Spleen (tissue), 11 donors: ENCODE results near the gene FAF1. TPM values are rescaled to one million over a fixed set of nuclear protein-coding genes. Genes with fewer than 3 reads are reported as not detected.

ENCODE experiments used
- DNase-seq: peaks from one replicate; pipeline ENCODE4 v3.0.0-alpha.2; 2020
- H3K27ac ChIP-seq, 8 donors: fragments of 200-600 bp; sonication (generic) in 7 of 8; 1 replicate in 4 of 8; 2 replicates in 4 of 8; pipeline versions ENCODE4 v1.5.0 to v1.8.0; 2016 to 2021; ENCODE audit warnings: inconsistent platforms in 4 of 8, mild to moderate bottlenecking in 4 of 8, moderate library complexity in 1 of 8
- H3K27me3 ChIP-seq, 7 donors: fragments of 200-600 bp; sonication (generic) in 6 of 7; replicated peaks in 1 of 7; 1 replicate in 4 of 7; 2 replicates in 3 of 7; pipeline versions ENCODE4 v1.5.0 to v1.8.0; 2016 to 2021; ENCODE audit warnings: inconsistent platforms in 3 of 7, mild to moderate bottlenecking in 1 of 7
- H3K36me3 ChIP-seq, 6 donors: fragments of 200-600 bp; sonication (generic) in 5 of 6; 1 replicate in 4 of 6; 2 replicates in 2 of 6; pipeline versions ENCODE4 v1.5.0 to v1.8.0; 2016 to 2021; ENCODE audit warnings: inconsistent platforms in 2 of 6
- H3K4me1 ChIP-seq, 6 donors: fragments of 200-600 bp; sonication (generic) in 5 of 6; 1 replicate in 3 of 6; 2 replicates in 3 of 6; pipeline versions ENCODE4 v1.5.0 to v1.8.0; 2016 to 2021; ENCODE audit warnings: inconsistent platforms in 3 of 6
- H3K4me3 ChIP-seq, 8 donors: fragments of 200-600 bp; sonication (generic) in 7 of 8; 1 replicate in 4 of 8; 2 replicates in 4 of 8; pipeline versions ENCODE4 v1.5.0 to v1.8.0; 2016 to 2021; ENCODE audit warnings: inconsistent platforms in 4 of 8, mild to moderate bottlenecking in 4 of 8, moderate library complexity in 2 of 8
- H3K9me3 ChIP-seq, 8 donors: fragments of 200-600 bp; sonication (generic) in 7 of 8; 1 replicate in 4 of 8; 2 replicates in 4 of 8; pipeline versions ENCODE4 v1.5.0 to v1.8.0; 2016 to 2021; ENCODE audit warnings: inconsistent platforms in 4 of 8
- POLR2A ChIP-seq, 3 donors: fragments of 450-650 bp; IDR thresholded peaks; one replicate each; pipeline ENCODE4 v1.5.1; 2017; ENCODE audit warnings: antibody characterized with exemption in 3 of 3, mild to moderate bottlenecking in 1 of 3
- POLR2AphosphoS5 ChIP-seq, 3 donors: sonication (generic); formaldehyde crosslinking; IDR thresholded peaks; one replicate each; pipeline ENCODE4 v1.5.1; 2017; ENCODE audit warnings: antibody characterized with exemption in 3 of 3
- WGBS, 5 donors: extraction: QIAGEN DNeasy Blood & Tissue Kit in 3 of 5; methylation state at CpG; one replicate each; pipeline versions ENCODE4 v1.1.5 to v1.1.7; 2013 to 2018; 5-methylcytosine and 5-hydroxymethylcytosine counted together
- intact Hi-C: fragments of 100-400 bp; cut with DNase I; formaldehyde crosslinking; loops from one replicate; pipeline ENCODE4 v1.15.0; 2023; ENCODE audit warnings: low total_unique reads
- polyA plus RNA-seq, 3 donors: library from polyadenylated mRNA; stranded (reverse); fragments of 200-250 nt; gene quantifications; one replicate each; pipeline ENCODE4 v1.2.1, GENCODE V29; 2013
- total RNA-seq, 7 donors: library from RNA; depleted of rRNA in 3 of 7; stranded (reverse); fragments of >200 nt in 3 of 7; fragmentation: NEBNext Ultra II Directional in 4 of 7; extraction: Animal tissue kit (Norgen Biotek cat#: 25700) in 4 of 7; gene quantifications; one replicate each; pipeline versions ENCODE4 v1.1.0 to v1.2.1, GENCODE V29; 2016 to 2021
- TF ChIP-seq, protein P1 (sequence below), 11 experiments: fragments of 200-600 bp in 7 of 11; fragments of 450-650 bp in 4 of 11; sonication (generic) in 4 of 11; IDR thresholded peaks in 8 of 11; conservative IDR thresholded peaks in 3 of 11; 1 replicate in 7 of 11; 2 replicates in 4 of 11; pipeline versions ENCODE4 v1.4.0 to v1.8.0; 2016 to 2021; ENCODE audit warnings: antibody characterized with exemption in 11 of 11, inconsistent platforms in 4 of 11, mild to moderate bottlenecking in 1 of 11
- donor health status: healthy with polysubstance abuse.
- donor health status: DM: no; HTN: no; CAD: no; lungs with moderate emphysema.
- donor health status: DM: no; HTN: no; CAD: no.
- donor health status: Bipolar disorder and iron deficiency.
- donor health status: healthy.
- donor health status: DM: no; HTN: no; CAD: no.
- donor health status: DM: yes; HTN: yes; CAD: no.

The FAF1 gene
- total and polyA plus RNA-seq, 10 donors: 16.7 to 58.7 (median 40.0) TPM

DNA sequence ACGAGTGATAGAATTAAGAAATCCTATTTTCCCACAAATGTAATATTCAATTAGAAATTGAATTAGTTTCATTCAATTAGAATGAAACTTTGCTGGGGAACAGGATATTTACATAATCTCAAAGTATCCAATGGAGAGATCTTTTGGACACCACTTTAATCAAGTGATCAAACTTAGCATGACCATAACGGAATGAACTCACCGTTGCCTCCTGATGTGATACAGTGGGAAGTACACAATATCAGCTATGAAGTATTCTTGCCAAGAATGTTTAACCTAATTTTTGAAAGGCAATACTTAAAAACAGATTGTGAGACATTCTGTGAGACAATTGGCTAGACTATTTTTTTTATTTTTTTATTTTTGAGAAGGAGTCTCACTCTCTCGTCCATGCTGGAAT lies 26.6 kb upstream of the FAF1 start:
- Histone ChIP-seq H3K9me3 (no peaks in the 10 kb centered on the region), H3K4me3 (no peak overlapping the region), H3K27me3 (peaks cover 0 to 13% (median 0%) of the 10 kb centered on the region in 7 donors), H3K27ac (no peak overlapping the region), H3K4me1 (peaks cover 0 to 3% (median 0%) of the 10 kb centered on the region in 6 donors), H3K36me3 (no peaks in the 10 kb centered on the region)
- intact Hi-C loops: no loop called here
- TF ChIP-seq POLR2AphosphoS5 (IDR thresholded peaks at IDR 0.05) (no peak), POLR2A (IDR thresholded peaks at IDR 0.05) (no peak)
- TF ChIP-seq, protein P1, sequence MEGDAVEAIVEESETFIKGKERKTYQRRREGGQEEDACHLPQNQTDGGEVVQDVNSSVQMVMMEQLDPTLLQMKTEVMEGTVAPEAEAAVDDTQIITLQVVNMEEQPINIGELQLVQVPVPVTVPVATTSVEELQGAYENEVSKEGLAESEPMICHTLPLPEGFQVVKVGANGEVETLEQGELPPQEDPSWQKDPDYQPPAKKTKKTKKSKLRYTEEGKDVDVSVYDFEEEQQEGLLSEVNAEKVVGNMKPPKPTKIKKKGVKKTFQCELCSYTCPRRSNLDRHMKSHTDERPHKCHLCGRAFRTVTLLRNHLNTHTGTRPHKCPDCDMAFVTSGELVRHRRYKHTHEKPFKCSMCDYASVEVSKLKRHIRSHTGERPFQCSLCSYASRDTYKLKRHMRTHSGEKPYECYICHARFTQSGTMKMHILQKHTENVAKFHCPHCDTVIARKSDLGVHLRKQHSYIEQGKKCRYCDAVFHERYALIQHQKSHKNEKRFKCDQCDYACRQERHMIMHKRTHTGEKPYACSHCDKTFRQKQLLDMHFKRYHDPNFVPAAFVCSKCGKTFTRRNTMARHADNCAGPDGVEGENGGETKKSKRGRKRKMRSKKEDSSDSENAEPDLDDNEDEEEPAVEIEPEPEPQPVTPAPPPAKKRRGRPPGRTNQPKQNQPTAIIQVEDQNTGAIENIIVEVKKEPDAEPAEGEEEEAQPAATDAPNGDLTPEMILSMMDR (IDR thresholded peaks at IDR 0.05 in 8 of 11, conservative IDR thresholded peaks at IDR 0.05 in 3 of 11): no peak
- WGBS, 5 donors: 74 to 82% (median 80%) methylated on average over 4 of the region's 4 CpGs
- no peak for DNase-seq

DNA sequence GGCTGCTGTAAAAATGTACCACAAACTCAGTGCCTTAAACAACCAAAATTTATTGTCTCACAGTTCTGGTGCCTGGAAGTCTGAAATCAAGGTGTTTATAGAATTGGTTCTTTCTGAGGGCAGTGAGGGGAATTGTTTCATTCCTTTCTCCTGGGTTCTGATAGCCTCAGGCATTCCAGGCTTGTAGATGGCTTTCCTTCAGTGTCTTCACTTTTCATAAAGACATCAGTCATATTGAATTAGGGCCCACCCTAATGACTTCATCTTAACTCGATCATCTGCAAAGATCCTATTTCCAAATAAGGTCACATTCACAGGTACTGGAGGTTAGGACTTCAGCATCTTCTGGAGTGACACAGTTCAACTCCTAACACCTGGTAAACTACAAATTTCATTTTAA lies 25.0 kb upstream of the FAF1 start:
- no peak overlapping the region for H3K4me3 ChIP-seq
- no peak for DNase-seq
- H3K9me3 ChIP-seq: no peaks in the 10 kb centered on the region
- WGBS, 5 donors: 30 to 41% (median 38%) methylated on average over 1 of the region's 1 CpG
- no peaks in the 10 kb centered on the region for H3K36me3 ChIP-seq
- TF ChIP-seq, protein P1 (IDR thresholded peaks at IDR 0.05 in 8 of 11, conservative IDR thresholded peaks at IDR 0.05 in 3 of 11): no peak
- no peak for TF ChIP-seq POLR2A (IDR thresholded peaks at IDR 0.05)
- no peak for TF ChIP-seq POLR2AphosphoS5 (IDR thresholded peaks at IDR 0.05)
- intact Hi-C loops: no loop called here
- peaks cover 0 to 10% (median 0%) of the 10 kb centered on the region in 6 donors for H3K4me1 ChIP-seq
- H3K27me3 ChIP-seq: peaks cover 0 to 15% (median 0%) of the 10 kb centered on the region in 7 donors
- H3K27ac ChIP-seq: no peak overlapping the region

DNA sequence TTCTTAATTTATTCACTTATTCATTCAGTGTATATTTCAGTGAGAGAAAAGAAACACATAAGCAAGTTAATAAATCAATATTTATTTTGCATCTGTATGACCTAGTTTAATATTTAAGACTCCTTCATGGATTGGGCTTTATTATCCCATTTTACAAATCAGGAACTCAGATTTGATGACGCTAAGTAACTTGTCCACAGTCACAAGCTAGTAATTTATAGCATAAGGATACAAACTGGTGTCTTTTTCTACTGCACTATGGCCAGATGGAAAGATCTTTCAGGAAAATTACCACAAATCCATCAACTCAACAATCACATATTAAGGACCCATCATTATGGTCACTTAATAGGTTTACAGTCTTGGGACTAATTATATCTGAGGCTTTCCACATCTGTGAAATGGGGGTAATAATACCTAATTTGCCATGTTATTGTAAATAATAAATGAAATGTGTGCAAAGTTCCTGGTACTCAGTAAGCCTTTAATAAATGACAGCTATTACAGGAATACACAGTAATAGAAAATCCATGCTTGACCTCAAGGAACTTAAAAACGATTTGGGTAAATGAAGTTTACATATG lies 23.2 kb upstream of the FAF1 start:
- peaks cover 0 to 21% (median 8%) of the 10 kb centered on the region in 6 donors for H3K4me1 ChIP-seq
- no peaks in the 10 kb centered on the region for H3K9me3 ChIP-seq
- intact Hi-C loops: no loop called here
- H3K27ac ChIP-seq: peak overlapping the region in 1 of 8 donors; percentile 7
- no peak for DNase-seq
- no peaks in the 10 kb centered on the region for H3K36me3 ChIP-seq
- peaks cover 0 to 26% (median 0%) of the 10 kb centered on the region in 7 donors for H3K27me3 ChIP-seq
- no peak overlapping the region for H3K4me3 ChIP-seq
- TF ChIP-seq POLR2AphosphoS5 (IDR thresholded peaks at IDR 0.05) (no peak), POLR2A (IDR thresholded peaks at IDR 0.05) (no peak)
- TF ChIP-seq, protein P1 (IDR thresholded peaks at IDR 0.05 in 8 of 11, conservative IDR thresholded peaks at IDR 0.05 in 3 of 11): no peak
- WGBS, 5 donors: 37 to 57% (median 45%) methylated on average over 2 of the region's 2 CpGs

- WGBS, 5 donors: 82 to 91% (median 89%) methylated on average over 3 of the region's 3 CpGs
- intact Hi-C loops: no loop called here
- no peaks in the 10 kb centered on the region for H3K9me3 ChIP-seq
- TF ChIP-seq POLR2A (IDR thresholded peaks at IDR 0.05): no peak
- peaks cover 0 to 25% (median 10%) of the 10 kb centered on the region in 6 donors for H3K4me1 ChIP-seq
- peaks cover 0 to 33% (median 2%) of the 10 kb centered on the region in 7 donors for H3K27me3 ChIP-seq
- H3K27ac ChIP-seq: peak overlapping the region in 2 of 8 donors; percentile 17 to 43
- no peak overlapping the region for H3K4me3 ChIP-seq
- no peak for DNase-seq
- H3K36me3 ChIP-seq: no peaks in the 10 kb centered on the region
Measured at GRCh38 chr1:50982611-50983010, 22.5 kb upstream of the FAF1 start.
